PC-9 (cell line): Measurements from ENCODE around the gene GPR176.

Source experiments
- CTCF ChIP-seq: fragments of 200-600 bp; sonication (generic); conservative IDR thresholded peaks from 2 replicates; pipeline ENCODE4 v1.6.1; 2017; ENCODE audit warnings: mixed run types, antibody characterized with exemption, mild to moderate bottlenecking, moderate library complexity
- EZH2 ChIP-seq: fragments of 200-600 bp; sonication (generic); IDR thresholded peaks from 2 replicates; pipeline ENCODE4 v1.8.0; 2017; ENCODE audit warnings: antibody characterized with exemption, low read depth

GRCh38 chr15:39846108-39846507 lies 74.0 kb downstream of the GPR176 start:
- no peak for TF ChIP-seq CTCF
- no peak for TF ChIP-seq EZH2
